Stimulated activated CD4-positive, alpha-beta T cell treated with anti-CD3 and anti-CD28 coated beads, Interleukin-2, amount 100 ng/mL, for 24 hours (primary cell): ENCODE data around the gene NRDC.
"Not testable (repeated sequence)": the region's sequence is repeated elsewhere in the genome, so short reads cannot be mapped to it uniquely, and the experiment has no call there.

Experiments
- DNase-seq, 2 donors: peaks; one replicate each; pipeline ENCODE4 v3.0.0-alpha.2; 2020

The NRDC gene

DNA sequence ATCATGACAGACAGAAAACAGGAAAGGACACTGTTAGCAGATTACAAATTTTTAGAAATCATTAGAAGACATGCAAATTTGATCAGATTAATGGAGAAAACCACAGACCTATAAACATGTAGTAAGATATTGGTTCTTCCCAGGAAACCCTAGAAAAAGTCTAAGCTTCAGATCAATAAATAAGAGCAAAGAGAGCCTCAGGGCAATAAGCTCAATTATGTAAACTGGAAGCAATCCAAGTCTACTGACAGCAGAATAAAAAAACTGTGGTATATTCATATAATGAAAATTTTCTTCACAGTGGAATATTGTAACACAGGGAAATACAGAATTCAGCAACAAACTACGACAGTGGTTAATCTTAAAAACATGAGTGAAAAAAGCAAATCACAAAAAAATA lies 36.3 kb downstream of the NRDC start:
- no peak for DNase-seq

DNA sequence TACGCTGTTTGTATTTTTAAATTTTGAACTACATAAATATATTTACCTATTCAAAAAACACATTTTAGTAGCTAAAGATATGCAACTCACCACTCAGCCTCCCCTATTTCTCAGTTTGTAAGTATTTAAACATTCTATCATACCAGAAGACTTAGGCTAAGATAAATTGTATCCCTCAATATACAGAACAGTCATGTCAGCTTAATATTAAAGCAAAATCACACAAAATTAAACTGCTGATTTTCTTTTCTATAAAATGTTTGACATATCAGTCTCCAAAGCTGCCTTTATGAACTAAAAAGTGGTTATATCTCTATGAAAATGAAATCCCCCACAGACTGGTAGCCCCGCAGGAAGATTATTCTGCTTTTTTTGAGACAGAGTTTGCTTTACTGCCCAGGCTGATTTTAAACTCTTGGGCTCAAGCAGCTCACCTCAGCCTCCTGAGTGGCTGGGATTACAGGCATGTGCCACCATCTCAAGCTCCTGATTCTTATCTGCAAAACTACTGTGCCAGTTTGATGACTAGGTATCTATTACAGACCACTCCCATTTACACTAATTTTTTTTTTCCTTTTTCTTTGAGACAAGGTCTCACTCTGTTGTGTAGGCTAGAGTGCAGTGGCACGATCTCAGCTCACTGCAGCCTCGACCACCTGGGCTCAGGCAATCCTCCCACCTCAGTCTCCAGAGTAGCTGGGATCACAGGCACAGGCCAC lies 37.6 kb downstream of the NRDC start:
- DNase-seq, result no peak

DNA sequence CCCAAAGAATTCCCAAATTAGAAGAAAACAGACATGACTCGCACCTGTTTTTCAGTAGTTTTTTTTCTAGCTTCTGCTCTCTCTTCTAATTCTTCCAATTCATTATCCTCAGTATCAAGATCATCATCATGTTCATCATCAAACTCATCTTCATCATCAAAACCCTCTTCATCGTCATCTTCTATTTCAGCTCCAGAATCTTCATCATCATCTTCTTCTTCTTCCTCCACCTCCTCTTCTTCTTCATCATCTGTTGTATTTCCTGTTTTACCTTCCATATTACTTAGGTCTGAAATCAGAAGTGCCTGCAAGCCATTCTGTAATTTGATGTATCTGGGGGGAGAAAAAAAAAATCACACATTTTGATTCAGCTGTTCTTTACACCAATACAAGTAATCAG lies 38.3 kb downstream of the NRDC start:
- DNase-seq, result no peak

DNA sequence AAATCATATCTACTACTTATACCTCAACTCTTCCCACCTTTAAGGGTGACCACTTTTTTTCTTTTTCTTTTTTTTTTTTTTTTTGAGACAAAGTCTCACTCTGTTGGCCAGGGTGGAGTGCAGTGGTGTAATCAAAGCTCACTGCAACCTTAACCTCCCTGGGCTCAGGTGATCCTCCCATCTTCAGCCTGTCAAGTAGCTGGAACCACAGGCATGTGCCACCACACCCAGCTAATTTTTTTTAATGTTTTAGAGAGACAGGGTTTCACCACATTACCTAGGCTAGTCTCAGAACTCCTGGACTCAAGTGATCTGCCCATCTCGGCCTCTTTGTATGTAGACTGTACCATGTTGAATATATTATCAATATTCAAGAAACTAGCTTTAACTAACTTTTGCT lies 39.4 kb downstream of the NRDC start:
- no peak for DNase-seq

DNA sequence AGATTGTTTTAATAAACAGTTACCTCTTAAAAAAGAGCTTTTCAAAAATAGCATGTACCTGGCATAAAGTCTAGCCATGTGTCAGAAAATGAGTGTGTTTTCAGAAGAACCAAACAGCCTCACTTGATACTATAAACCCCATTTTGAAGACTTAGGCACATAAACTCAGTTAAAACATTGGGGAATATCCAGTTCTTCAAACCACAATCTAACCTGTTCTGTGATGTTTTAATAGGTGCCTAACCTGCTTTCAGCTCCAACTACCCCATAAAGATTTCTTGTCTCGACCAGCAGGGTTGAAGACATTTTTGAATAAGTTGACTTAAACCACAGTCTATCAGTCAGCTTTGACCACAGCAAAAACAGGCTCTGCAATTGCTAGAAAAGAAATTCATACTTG lies 41.3 kb downstream of the NRDC start:
- DNase-seq, result no peak

DNA sequence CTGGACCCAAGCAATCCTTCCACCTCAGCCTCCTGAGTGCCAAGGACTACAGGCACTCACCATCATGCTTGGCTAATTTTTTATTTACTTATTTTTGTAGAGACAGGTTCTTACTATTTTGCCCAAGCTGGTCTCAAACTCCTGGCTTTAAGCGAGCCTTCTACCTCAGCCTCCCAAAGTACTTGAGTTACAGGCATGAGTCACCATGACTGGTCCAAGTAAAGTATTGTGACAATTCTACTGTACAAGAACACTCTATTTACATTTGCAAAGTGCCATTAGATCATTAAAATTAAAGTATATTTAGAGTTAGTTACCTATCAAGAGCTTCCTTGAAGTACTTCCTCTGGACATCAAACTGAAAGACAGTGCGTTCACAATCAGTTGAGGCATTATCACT lies 44.8 kb downstream of the NRDC start:
- DNase-seq, result no peak

DNA sequence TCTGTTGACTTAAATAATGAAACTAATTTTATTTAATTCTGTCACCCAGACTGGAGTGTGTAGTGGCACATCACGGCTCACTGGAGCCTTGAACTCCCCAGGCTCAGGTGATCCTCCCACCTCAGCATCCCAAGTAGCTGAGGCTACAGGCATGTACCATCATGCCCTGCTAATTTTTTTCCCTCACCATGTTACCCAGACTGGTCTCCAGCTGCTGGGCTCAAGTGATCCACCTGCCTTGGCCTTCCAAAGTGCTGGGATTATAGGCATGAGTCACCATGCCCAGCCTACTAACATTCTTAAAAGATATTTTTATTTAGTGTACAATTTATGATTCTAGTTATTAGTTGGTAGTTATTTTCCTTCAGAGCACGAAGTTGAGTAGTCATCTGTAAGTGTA lies 49.5 kb downstream of the NRDC start:
- no peak for DNase-seq

DNA sequence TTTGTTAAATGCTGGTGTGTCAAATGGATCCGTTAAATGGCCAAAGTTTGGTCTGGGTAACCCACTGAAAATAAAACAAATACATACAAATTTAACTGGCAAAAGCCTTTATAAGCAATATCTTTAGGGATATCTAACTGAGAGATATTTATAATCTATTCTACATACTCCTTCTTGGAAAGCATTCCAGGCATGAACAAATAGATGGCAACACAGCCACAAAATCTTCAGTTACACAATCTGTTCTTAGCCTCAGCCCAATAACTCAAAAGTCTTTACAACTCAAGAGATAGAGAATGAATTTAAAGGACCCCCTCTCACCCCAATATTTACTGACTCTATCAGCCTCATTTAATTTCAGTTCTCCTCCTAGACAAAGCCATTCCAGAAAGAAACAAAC lies 58.7 kb downstream of the NRDC start:
- no peak for DNase-seq

DNA sequence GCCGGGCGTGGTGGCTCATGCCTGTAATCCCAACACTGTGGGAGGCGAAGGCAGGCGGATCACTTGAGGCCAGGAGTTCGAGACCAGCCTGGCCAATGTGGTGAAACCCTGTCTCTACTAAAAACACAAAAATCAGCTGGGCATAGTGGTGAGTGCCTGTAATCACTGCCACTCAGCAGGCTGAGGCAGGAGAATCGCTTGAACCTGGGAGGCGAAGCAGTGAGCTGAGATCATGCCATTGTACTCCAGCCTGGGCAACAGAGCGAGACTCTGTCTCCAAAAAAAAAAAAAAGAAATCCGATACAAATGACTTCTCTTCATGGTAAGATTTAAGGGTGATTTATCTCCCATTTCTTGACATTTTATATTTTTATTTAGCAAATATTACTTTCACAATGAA lies 59.5 kb downstream of the NRDC start:
- not testable (repeated sequence) for DNase-seq

DNA sequence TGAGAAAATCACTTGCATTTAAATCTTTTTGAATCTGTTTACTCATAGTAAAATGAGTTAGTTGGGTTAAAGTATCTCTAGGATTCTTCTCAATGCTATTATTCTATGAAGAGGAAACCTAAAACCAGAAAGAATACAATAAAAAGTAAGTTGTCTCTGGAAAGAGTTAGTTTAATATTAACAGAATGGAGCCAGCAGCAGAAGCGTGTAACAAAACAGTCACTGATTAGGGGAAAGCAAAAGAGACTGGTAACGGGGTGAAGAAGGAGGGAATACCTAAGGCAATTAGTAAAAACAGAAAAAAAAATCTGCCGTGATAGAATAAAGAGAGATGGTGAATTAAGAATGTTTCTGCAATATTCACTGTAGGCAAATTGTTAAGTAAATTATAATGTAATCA lies 60.0 kb downstream of the NRDC start:
- DNase-seq, result no peak

DNA sequence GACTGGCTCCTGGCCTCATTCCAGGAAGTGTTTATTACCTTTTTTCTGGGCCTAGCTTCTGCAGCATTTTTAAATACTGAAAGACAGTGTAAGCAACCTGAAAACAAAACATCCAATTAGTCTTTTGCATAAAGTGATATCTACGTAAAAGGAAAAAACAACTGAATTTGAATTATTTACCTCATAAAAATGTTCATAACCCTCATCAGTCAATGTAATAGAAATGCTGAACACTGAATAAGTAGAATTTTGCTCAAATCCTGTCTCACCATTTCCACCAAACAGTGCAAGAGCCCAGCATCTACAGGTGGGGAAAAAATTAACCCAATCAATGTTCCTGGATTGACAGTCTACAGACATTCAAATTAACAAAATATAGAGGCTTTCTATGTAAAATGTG lies 64.0 kb downstream of the NRDC start:
- DNase-seq, result no peak

DNA sequence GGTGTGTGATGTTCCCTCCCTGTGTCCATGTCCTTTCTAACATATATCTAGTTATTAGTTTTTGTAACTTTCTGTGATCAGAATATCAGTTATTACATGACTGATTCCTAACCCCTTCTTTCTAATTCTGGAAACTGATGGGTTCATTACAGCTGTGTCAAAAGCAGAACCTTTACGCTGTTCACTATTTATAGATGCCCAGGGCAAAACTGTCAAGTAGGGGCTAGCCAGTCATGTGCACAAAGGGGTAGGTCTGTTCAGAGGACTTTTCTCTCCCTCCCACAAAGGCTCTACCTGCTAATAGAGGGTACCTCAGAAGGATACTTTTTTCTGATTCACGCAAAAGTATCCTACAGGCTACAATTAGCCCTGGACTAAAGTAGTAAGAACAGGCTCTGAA lies 79.2 kb downstream of the NRDC start:
- DNase-seq, result no peak

DNA sequence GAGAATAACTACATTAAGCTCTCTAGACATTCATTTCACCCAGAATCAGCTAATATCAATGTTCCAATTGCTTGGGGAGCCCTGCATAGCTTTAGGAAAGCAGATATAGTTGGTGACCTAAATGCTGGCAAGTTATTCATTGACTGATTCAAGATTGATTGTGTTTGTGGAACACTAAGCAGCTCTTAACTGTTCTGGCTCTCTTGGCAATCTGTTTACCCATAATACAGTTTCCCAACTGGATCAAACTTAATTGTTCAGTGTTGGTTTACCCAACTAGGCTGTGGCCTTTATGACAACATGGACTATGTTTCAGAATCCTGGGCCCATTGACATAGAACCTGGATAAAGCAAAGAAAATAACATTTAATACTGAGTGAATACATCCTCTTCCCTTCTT lies 83.7 kb downstream of the NRDC start:
- no peak for DNase-seq

DNA sequence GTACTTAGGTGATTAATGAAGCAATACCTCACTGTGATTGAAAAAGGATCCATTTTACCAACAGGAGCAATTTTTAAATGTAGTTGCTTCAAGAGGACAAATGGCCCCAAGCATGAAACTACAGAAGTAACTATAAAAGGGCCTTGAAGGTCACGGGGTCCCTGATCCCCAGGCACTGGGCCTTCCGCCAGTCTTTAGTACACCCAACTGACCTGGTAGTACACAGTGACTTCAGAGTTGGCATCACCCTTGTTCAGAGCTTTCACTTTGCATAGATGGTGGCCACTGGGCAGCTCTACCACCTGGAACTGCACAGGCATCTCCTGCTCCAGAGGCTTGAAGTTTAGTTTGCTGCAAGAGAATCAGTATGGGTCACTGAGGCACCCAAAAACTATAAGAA lies 84.3 kb downstream of the NRDC start:
- DNase-seq, result no peak

DNA sequence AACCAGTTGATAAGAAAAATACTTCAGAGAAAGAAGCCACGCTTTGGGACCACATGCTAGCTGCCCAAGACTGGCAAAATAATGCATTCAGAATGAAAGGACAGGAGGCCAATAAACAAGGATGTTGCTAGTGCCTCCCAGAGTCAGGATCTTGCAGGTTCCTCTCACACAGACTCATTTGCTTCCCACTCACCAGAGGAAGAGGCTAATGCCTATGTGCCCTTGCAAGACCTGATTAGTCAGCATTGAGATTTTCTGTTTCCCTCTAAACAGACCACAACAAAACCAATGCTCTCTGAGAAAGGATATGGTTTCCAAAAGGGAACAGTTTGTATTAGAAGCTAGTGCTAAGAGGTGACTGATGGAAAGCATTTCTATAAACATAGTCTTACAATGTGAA lies 85.7 kb downstream of the NRDC start:
- no peak for DNase-seq

DNA sequence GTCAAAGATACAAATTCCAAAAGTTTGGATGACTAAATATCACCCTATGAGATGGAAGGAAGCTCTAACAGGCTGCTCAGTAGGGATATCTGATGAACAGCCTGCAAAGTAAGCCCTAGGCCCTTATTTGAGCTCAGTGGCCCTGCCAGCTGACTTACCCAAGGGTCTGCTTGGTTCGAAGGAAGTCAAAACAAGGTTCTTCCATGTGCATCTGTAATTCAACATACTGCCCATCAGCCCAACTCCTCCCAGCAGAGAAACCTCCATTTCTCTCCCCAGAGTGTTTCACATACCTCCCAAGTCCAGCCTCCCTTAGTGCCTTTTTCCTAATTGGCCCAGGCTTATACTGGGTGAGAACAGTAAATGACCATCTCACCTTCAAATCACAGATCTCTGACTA lies 86.6 kb downstream of the NRDC start:
- no peak for DNase-seq

DNA sequence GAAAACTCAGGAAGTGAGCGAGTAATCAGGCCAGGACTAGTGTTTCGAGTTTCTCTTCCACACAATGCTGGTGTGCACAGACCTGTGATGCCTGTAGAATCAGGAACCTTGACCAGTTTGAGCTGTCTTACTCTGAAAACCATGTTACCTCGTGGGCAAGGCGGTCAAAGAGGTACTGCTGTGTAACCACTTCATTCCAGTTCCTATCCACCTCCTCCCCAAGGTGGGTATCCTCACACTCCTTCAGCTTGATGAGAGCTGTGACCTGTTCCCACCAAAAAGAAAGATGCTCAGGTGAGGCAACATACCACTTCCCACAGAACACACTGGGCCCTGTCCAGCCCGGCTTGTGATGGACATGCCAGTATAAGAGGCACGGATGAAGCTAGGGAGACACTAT lies 88.1 kb downstream of the NRDC start:
- DNase-seq, result no peak

DNA sequence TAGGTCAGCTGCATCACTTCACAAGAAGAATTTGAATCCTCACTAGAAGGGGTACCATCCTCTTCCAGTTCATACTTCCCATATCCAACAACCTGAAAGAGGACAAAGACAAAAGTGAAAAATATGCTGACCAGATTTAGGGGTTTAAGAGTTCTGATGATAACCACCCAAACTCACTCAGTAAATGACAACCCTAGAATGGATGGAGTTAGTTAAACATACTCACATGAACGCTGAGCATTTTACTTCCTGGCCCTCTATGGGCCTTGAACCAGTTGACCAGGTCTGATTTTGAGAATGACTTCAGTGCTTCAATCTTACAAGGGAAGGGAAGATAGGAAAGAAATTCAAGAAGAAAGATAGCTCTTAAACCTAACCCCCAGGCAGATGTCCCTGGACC lies 89.2 kb downstream of the NRDC start:
- no peak for DNase-seq

DNA sequence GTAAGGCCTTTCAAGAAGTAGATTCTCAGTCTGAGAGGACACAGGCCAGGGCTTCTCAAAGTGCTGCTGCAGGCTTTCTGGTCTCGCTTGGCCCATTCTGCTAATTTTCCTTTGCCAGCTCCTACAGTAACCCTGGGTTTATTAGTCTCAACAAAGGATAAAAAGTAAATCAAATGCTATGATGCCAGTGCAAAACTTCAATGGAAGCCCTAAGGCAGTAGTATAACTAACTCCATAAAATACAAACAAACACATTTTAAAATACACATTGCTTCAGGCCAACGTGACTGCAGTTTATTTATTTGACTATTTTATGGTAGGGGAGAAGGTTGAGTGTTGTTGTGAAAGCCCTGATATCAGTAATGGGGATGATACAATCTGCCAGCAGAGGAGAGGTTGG lies 89.6 kb downstream of the NRDC start:
- DNase-seq, result no peak

DNA sequence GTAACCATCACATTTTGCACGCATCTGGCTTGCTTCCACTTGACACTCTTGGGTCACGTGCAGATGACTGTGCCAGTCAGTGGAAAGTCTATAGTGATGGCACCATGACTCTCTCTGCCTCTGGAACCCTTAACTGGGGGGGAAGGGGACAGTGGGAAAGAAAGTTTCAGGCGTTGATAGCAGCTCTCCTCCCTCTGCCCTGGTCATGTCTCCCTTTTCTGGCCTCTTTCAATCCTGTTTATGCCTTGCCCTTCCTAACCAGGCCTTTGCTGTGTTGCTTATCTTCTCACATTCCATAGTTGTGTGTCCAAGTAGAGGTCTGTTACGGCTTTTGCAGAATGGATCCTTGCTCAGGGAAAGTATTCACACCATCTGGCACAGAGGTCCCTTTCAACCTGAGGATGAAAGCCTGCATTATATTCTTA lies 93.5 kb downstream of the NRDC start:
- no peak for DNase-seq

DNA sequence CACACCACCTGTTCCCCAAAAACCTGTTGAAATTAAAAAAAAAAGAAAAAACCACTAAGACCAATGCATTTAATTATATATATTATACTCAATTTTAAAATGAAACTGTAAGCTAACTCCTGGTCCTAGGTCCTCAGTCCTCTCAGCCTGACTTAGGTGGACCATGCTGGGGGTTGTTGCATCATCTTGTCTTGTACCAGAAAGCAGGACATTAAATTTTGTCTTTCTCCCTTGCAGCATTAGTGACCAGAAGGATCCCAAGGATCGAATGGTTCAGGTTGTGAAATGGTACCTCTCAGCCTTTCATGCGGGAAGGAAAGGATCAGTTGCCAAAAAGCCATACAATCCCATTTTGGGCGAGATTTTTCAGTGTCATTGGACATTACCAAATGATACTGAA lies 97.6 kb downstream of the NRDC start:
- DNase-seq, result no peak

DNA sequence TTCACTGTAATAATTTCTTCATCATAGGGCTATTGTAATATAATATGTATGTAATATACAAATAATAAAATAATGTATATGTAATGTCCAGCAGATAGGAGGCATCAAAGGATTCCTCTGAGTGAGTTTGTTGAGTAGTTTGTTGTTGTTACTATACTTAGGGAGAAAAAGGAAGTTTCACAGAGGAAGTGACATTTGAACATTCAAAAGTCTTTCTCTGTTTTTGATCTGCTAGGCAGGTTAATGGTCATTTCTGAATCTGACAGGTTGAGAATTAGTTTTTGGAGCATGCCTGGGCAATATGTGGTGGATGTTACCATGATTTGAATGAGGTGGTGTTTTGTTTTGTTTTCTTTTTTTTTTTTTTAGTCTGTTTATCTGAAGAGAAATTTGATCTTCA lies 102.1 kb downstream of the NRDC start:
- no peak for DNase-seq

DNA sequence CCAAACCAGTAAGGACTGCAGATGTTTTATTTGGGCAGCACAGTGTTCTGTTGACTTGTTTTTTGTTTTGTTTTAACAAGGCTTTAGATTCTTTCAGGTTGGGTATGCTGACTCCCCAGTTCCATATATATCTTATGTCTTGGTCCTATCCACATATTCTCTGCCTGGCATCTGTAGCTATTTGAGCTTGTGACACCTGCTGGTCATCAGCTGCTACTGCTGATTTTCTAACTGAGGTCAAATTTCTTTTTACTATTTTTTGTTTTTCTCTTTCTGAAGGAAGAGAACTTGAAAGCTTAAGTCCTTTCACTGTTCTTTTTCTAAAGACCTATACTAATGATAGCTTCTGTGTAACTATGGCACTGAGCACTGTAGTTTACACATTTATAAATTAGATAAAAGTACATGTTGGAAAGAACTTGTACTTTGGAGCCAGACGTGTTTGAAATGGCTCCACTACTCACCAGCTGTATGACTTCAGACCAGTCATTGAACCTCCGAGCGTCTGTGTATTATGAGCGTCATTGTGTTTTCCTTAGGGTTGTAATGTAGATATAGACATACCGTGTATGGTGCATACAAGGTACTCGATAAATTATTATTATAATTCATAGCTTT lies 109.4 kb downstream of the NRDC start:
- no peak for DNase-seq

DNA sequence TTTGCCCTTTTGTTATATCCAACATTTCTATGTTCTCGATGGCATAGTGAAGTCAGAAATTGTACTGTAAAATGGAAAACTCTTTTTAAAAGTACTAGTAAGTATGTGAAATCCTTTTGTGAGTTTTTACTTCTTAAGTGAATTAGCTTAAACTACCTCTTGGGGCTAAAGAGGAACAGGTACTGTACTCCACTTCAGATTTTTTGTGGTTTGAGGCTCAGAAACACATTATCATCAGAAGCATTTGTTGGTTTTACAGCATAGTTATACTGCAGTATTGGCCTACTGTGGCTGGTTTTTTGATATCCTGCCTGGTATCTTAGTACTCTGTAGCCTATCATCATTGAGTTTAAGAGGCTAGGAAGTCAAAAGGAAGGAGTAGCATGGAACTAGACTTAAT lies 117.2 kb downstream of the NRDC start:
- no peak for DNase-seq

DNA sequence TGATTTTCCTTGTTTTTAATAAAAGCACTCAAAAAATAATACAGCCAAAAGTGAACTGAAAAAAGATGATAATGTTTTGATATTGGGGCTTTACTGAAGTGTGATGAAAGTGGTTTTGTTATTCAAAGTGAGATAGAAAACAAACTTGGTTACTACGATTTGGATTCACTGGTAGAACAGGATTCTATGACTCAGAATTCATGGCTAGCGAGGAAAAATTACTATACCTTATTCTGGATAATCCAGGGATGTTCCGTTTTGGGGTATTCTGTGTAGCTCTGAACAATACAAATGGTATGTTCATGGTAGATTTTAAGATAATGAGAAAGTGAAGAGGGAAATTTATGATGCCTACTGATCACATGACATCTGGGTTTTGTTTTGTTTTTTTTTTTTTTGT lies 117.7 kb downstream of the NRDC start:
- no peak for DNase-seq
